A673 (cell line): Measurements from ENCODE around the gene SPESP1. TPM values are rescaled to one million over a fixed set of nuclear protein-coding genes. Genes with fewer than 3 reads are reported as not detected.

Experiments used
- BruUV-seq: library from RNA; stranded (reverse); fragments of 400-500 nt; replicated peaks from 2 replicates; lab custom pipeline; 2021; lab: Mats Ljungman, UMichigan
- CTCF ChIA-PET: fragments of 300-600 bp; sonication (Branson Sonifier 250); formaldehyde crosslinking; loops from one replicate; lab custom pipeline; 2022; ENCODE audit warnings: antibody characterized with exemption; lab: Charles Lee
- POLR2A ChIA-PET: fragments of 300-600 bp; sonication (Branson Sonifier 250); formaldehyde crosslinking; loops from one replicate; lab custom pipeline; 2022; ENCODE audit warnings: antibody characterized with exemption; ENCODE audit not compliant: low non-redundant PET; lab: Charles Lee
- DNase-seq: peaks from one replicate; pipeline ENCODE4 v3.0.0-alpha.2; 2015; ENCODE audit warnings: low spot score
- H3K27ac ChIP-seq: fragments of 200-600 bp; sonication (generic); 2 replicates; pipeline ENCODE4 v1.5.1; 2016; ENCODE audit warnings: mixed run types, low read depth, mild to moderate bottlenecking, mixed read lengths, antibody characterized with exemption, low read length; ENCODE audit not compliant: poor library complexity, severe bottlenecking
- H3K27me3 ChIP-seq: fragments of 200-600 bp; sonication (generic); replicated peaks from 2 replicates; pipeline ENCODE4 v1.6.1; 2017; ENCODE audit warnings: mixed run types, low read depth, mild to moderate bottlenecking, mixed read lengths, antibody characterized with exemption, low read length; ENCODE audit not compliant: insufficient read depth, poor library complexity
- H3K36me3 ChIP-seq: fragments of 200-600 bp; sonication (generic); 2 replicates; pipeline ENCODE4 v1.6.1; 2016; ENCODE audit warnings: mixed run types, mild to moderate bottlenecking, mixed read lengths, antibody characterized with exemption, low read length; ENCODE audit not compliant: insufficient read depth, poor library complexity, severe bottlenecking
- H3K4me1 ChIP-seq: fragments of 200-600 bp; sonication (generic); 2 replicates; pipeline ENCODE4 v1.6.1; 2017; ENCODE audit warnings: mixed run types, mild to moderate bottlenecking, mixed read lengths, antibody characterized with exemption, low read length; ENCODE audit not compliant: insufficient read depth, poor library complexity, severe bottlenecking
- H3K4me3 ChIP-seq: fragments of 200-600 bp; sonication (generic); 2 replicates; pipeline ENCODE4 v1.5.1; 2016; ENCODE audit warnings: low read depth, mixed run types, mild to moderate bottlenecking, mixed read lengths, low read length; ENCODE audit not compliant: poor library complexity, severe bottlenecking
- H3K9me3 ChIP-seq: fragments of 200-600 bp; sonication (generic); 2 replicates; pipeline ENCODE4 v1.6.1; 2016; ENCODE audit warnings: mixed run types, low read depth, mild to moderate bottlenecking, mixed read lengths, antibody characterized with exemption, low read length; ENCODE audit not compliant: poor library complexity, severe bottlenecking
- CTCF ChIP-seq: fragments of 300-800, 200-600 bp; sonication (generic); conservative IDR thresholded peaks from 2 replicates; pipeline ENCODE4 v1.5.1; 2017; ENCODE audit warnings: low read depth, mild to moderate bottlenecking, antibody characterized with exemption, low read length, moderate library complexity, mixed read lengths
- EZH2 ChIP-seq: fragments of 200-600 bp; sonication (generic); IDR thresholded peaks from 2 replicates; pipeline ENCODE4 v1.6.1; 2017; ENCODE audit warnings: borderline replicate concordance, low read depth, mild to moderate bottlenecking, mixed read lengths, antibody characterized with exemption, low read length; ENCODE audit not compliant: poor library complexity, severe bottlenecking
- intact Hi-C: fragments of 100-400 bp; cut with micrococcal nuclease; formaldehyde crosslinking; loops from one replicate; pipeline ENCODE4 v1.10.0; 2022; ENCODE audit not compliant: unreplicated experiment
- total RNA-seq: library from RNA; stranded (reverse); gene quantifications from 2 replicates; pipeline ENCODE4 v1.2.3, GENCODE V29; 2021

SPESP1 gene
- total RNA-seq, 1 experiment from 2014 or later, result not detected

DNA sequence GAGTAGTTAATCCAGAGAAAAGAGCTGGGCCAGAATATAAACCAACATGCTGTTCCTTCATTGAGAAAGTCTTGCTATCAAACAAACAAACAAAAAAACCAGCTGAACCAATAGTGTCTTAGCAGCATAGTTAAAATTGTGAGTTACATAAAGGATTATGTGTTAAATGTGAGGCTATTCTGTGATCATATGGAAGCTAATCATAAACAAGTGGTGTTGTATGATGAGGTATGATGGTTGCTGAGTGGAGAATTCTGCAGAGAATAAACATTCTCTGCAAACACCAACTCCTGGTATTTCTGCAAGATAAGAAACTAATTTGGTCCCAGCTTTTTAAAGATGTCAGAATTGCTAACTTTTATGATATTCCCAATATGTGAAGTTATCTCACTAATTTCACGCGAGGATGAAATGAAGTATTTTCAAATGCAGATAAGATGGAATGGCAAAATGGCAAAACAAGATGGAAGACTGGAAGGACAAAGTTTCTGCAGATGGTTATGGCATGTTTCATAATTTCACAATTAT lies 22.9 kb upstream of the SPESP1 start:
- CTCF ChIA-PET, result no interaction called here
- Histone ChIP-seq H3K4me1 (no peaks in the 10 kb centered on the region), H3K27ac (no peak overlapping the region), H3K9me3 (no peaks in the 10 kb centered on the region), H3K36me3 (no peaks in the 10 kb centered on the region), H3K27me3 (no peaks in the 10 kb centered on the region), H3K4me3 (no peak overlapping the region)
- POLR2A ChIA-PET, result no interaction called here
- DNase-seq, result no peak
- BruUV-seq, result no TSS peak
- TF ChIP-seq CTCF (no peak), EZH2 (no peak)
- intact Hi-C loops, result no loop called here

GRCh38 chr15:68909601-68910100 lies 20.7 kb upstream of the SPESP1 start:
- CTCF ChIA-PET, result no interaction called here
- H3K27ac ChIP-seq, result no peak overlapping the region
- no TSS peak for BruUV-seq
- intact Hi-C loops, result no loop called here
- TF ChIP-seq CTCF (no peak), EZH2 (no peak)
- DNase-seq, result no peak
- H3K4me3 ChIP-seq, result no peak overlapping the region
- H3K9me3 ChIP-seq, result no peaks in the 10 kb centered on the region
- no peaks in the 10 kb centered on the region for H3K4me1 ChIP-seq
- POLR2A ChIA-PET, result no interaction called here
- no peaks in the 10 kb centered on the region for H3K36me3 ChIP-seq
- no peaks in the 10 kb centered on the region for H3K27me3 ChIP-seq

GRCh38 chr15:68910341-68910740 lies 20.0 kb upstream of the SPESP1 start:
- intact Hi-C loops, result no loop called here
- H3K27ac ChIP-seq, result no peak overlapping the region
- no peak for DNase-seq
- BruUV-seq, result no TSS peak
- H3K4me3 ChIP-seq, result no peak overlapping the region
- no peaks in the 10 kb centered on the region for H3K4me1 ChIP-seq
- TF ChIP-seq CTCF (no peak), EZH2 (no peak)
- H3K36me3 ChIP-seq, result no peaks in the 10 kb centered on the region
- no peaks in the 10 kb centered on the region for H3K9me3 ChIP-seq
- POLR2A ChIA-PET, result no interaction called here
- CTCF ChIA-PET, result no interaction called here
- H3K27me3 ChIP-seq, result no peaks in the 10 kb centered on the region
